PC-3 (cell line): ENCODE results near the gene KNDC1. TPM values are rescaled to one million over a fixed set of nuclear protein-coding genes. Genes with fewer than 3 reads are reported as not detected.

Experiments
- ATAC-seq: fragments of 200-7000 bp; cut with Tn5 transposase; 2 replicates; pipeline ENCODE4 v1.9.1; 2020; ENCODE audit warnings: mild to moderate bottlenecking, moderate library complexity
- BruUV-seq: library from RNA; stranded (reverse); fragments of 400-500 nt; replicated peaks from 2 replicates; lab custom pipeline; 2021; lab: Mats Ljungman, UMichigan
- CTCF ChIA-PET: fragments of 300-600 bp; sonication (Branson Sonifier 250); formaldehyde crosslinking; loops from one replicate; lab custom pipeline; 2022; ENCODE audit warnings: antibody characterized with exemption; lab: Charles Lee
- POLR2A ChIA-PET: fragments of 300-600 bp; sonication (Branson Sonifier 250); formaldehyde crosslinking; loops from one replicate; lab custom pipeline; 2022; ENCODE audit warnings: antibody characterized with exemption; ENCODE audit not compliant: unreplicated experiment; lab: Charles Lee
- DNase-seq: peaks from one replicate; pipeline ENCODE4 v3.0.0-alpha.2; 2015
- H2AFZ ChIP-seq: fragments of 300-600 bp; sonication (generic); 2 replicates; pipeline ENCODE4 v1.6.0; 2016; ENCODE audit warnings: antibody characterized with exemption, low read length
- H3F3A ChIP-seq: fragments of 300-600 bp; sonication (generic); one replicate; pipeline ENCODE4 v1.6.0; 2017; ENCODE audit warnings: antibody characterized with exemption, low read length, control low read depth, mild to moderate bottlenecking; ENCODE audit not compliant: unreplicated experiment
- H3K27ac ChIP-seq: fragments of 300-600 bp; sonication (generic); 2 replicates; pipeline ENCODE4 v1.5.1; 2016; ENCODE audit warnings: mild to moderate bottlenecking, low read length
- H3K27me3 ChIP-seq: fragments of 300-600 bp; sonication (generic); 2 replicates; pipeline ENCODE4 v1.6.1; 2016; ENCODE audit warnings: low read length, mixed read lengths
- H3K36me3 ChIP-seq: fragments of 300-600 bp; sonication (generic); 2 replicates; pipeline ENCODE4 v1.6.1; 2016; ENCODE audit warnings: low read depth, mixed run types, low read length, mixed read lengths
- H3K4me1 ChIP-seq: fragments of 300-600 bp; sonication (generic); 2 replicates; pipeline ENCODE4 v1.5.1; 2016; ENCODE audit warnings: low read length; ENCODE audit not compliant: insufficient read depth
- H3K4me2 ChIP-seq: fragments of 300-600 bp; sonication (generic); 2 replicates; pipeline ENCODE4 v1.6.0; 2016; ENCODE audit warnings: low read length
- H3K4me3 ChIP-seq: fragments of 300-600 bp; sonication (generic); 2 replicates; pipeline ENCODE4 v1.5.1; 2016; ENCODE audit warnings: mild to moderate bottlenecking, low read length, mixed read lengths
- H3K79me2 ChIP-seq: fragments of 300-600 bp; sonication (generic); 2 replicates; pipeline ENCODE4 v1.6.1; 2017; ENCODE audit warnings: low read length, mixed read lengths
- H3K9ac ChIP-seq: fragments of 300-600 bp; sonication (generic); 2 replicates; pipeline ENCODE4 v1.6.0; 2016; ENCODE audit warnings: mild to moderate bottlenecking, low read length
- H3K9me2 ChIP-seq: fragments of 300-600 bp; sonication (generic); replicated peaks from 2 replicates; pipeline ENCODE4 v1.6.1; 2016; ENCODE audit warnings: mixed run types, low read length, mixed read lengths
- H3K9me3 ChIP-seq: fragments of 300-600 bp; sonication (generic); 2 replicates; pipeline ENCODE4 v1.6.1; 2016; ENCODE audit warnings: low read length, mixed read lengths
- H4K20me1 ChIP-seq: fragments of 300-600 bp; sonication (generic); 2 replicates; pipeline ENCODE4 v1.6.1; 2016; ENCODE audit warnings: low read length, mixed read lengths
- EZH2 ChIP-seq: fragments of 300-600 bp; sonication (generic); IDR thresholded peaks from one replicate; pipeline ENCODE4 v1.6.1; 2017; ENCODE audit warnings: antibody characterized with exemption, mild to moderate bottlenecking, low read length; ENCODE audit not compliant: unreplicated experiment
- EZH2phosphoT487 ChIP-seq: fragments of 300-600 bp; sonication (generic); IDR thresholded peaks from 2 replicates; pipeline ENCODE4 v1.6.1; 2018; ENCODE audit warnings: mild to moderate bottlenecking, antibody characterized with exemption, low read length, borderline replicate concordance
- intact Hi-C: fragments of 100-400 bp; cut with micrococcal nuclease; formaldehyde crosslinking; loops from 2 replicates; pipeline ENCODE4 v1.9.0; 2023
- total RNA-seq: library from RNA; depleted of rRNA; stranded (reverse); fragments of >200 nt; gene quantifications from 2 replicates; pipeline ENCODE4 v1.2.3, GENCODE V29; 2014
- TF ChIP-seq, protein P1 (sequence below): fragments of 300-600 bp; sonication (generic); conservative IDR thresholded peaks from 2 replicates; pipeline ENCODE4 v1.5.1; 2017; ENCODE audit warnings: antibody characterized with exemption, low read depth, mild to moderate bottlenecking, low read length

Gene KNDC1
- total RNA-seq, 1 experiment from 2014 or later: not detected

DNA sequence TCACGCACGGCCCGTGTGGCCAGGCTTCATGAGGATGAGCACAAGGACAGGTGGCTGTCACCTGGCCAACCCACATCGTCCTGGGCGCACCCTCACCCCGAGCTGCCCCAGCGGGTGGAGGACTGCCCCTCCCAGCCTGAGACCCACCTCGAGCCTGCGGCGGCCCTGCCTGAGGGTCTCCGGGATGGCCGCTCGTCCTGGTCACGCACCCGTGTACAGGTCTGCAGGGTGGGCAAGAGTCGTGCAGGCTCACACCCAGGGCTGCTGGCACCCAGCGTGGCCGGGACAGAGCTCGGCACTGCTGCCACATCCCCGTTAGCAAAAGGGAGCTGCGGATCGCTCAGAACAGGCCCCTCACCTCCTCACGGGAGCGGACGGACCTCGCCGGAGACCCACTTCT is 55.6 kb downstream of the KNDC1 start:
- H3K79me2 ChIP-seq: no peaks in the 10 kb centered on the region
- no peaks in the 10 kb centered on the region for H3K4me1 ChIP-seq
- H4K20me1 ChIP-seq: no peaks in the 10 kb centered on the region
- ChIA-PET CTCF (no interaction called here), POLR2A (no interaction called here)
- ATAC-seq (no peak), DNase-seq (no peak)
- H3K4me3 ChIP-seq: no peak overlapping the region
- no peak overlapping the region for H3K4me2 ChIP-seq
- no peaks in the 10 kb centered on the region for H3K9me2 ChIP-seq
- no peaks in the 10 kb centered on the region for H3F3A ChIP-seq
- no peaks in the 10 kb centered on the region for H3K9me3 ChIP-seq
- H3K9ac ChIP-seq: no peak overlapping the region
- no peak overlapping the region for H2AFZ ChIP-seq
- TF ChIP-seq EZH2: no peak
- no peak for TF ChIP-seq EZH2phosphoT487
- TF ChIP-seq, protein P1, sequence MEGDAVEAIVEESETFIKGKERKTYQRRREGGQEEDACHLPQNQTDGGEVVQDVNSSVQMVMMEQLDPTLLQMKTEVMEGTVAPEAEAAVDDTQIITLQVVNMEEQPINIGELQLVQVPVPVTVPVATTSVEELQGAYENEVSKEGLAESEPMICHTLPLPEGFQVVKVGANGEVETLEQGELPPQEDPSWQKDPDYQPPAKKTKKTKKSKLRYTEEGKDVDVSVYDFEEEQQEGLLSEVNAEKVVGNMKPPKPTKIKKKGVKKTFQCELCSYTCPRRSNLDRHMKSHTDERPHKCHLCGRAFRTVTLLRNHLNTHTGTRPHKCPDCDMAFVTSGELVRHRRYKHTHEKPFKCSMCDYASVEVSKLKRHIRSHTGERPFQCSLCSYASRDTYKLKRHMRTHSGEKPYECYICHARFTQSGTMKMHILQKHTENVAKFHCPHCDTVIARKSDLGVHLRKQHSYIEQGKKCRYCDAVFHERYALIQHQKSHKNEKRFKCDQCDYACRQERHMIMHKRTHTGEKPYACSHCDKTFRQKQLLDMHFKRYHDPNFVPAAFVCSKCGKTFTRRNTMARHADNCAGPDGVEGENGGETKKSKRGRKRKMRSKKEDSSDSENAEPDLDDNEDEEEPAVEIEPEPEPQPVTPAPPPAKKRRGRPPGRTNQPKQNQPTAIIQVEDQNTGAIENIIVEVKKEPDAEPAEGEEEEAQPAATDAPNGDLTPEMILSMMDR: no peak
- H3K27ac ChIP-seq: no peak overlapping the region
- no TSS peak for BruUV-seq
- no peaks in the 10 kb centered on the region for H3K36me3 ChIP-seq
- intact Hi-C loops: no loop called here
- H3K27me3 ChIP-seq: peaks cover 8% of the 10 kb centered on the region; the same call in 1 of the 2 replicates

DNA sequence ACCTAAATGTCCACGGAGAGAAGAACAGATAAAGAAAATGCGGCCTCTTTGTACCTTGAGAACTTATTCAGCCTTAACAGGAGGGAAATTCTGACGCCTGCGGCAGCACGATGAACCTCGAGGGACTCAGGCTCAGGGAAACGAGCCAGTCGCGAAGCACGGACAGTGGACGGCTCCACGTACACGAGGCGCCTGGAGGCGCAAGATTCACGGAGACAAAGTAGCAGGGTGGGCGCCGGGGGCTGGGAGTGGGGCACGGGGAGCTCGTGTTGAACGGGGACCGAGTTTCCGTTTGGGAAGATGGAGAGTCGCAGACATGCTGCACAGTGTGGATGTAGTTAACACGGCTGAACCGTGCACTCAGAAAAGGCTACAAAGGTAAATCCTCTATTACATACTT is 56.8 kb downstream of the KNDC1 start:
- Histone ChIP-seq H3K79me2 (no peaks in the 10 kb centered on the region), H3K4me3 (no peak overlapping the region), H3F3A (no peaks in the 10 kb centered on the region), H4K20me1 (no peaks in the 10 kb centered on the region), H2AFZ (no peak overlapping the region), H3K27ac (no peak overlapping the region), H3K9ac (no peak overlapping the region), H3K9me2 (no peaks in the 10 kb centered on the region), H3K27me3 (peaks cover 8% of the 10 kb centered on the region; the same call in 1 of the 2 replicates), H3K4me2 (no peak overlapping the region), H3K36me3 (no peaks in the 10 kb centered on the region), H3K9me3 (no peaks in the 10 kb centered on the region), H3K4me1 (no peaks in the 10 kb centered on the region)
- intact Hi-C loops: no loop called here
- CTCF ChIA-PET: no interaction called here
- BruUV-seq: no TSS peak
- POLR2A ChIA-PET: no interaction called here
- no peak for TF ChIP-seq EZH2
- no peak for TF ChIP-seq EZH2phosphoT487
- TF ChIP-seq, protein P1: no peak
- ATAC-seq: no peak
- DNase-seq: no peak

DNA sequence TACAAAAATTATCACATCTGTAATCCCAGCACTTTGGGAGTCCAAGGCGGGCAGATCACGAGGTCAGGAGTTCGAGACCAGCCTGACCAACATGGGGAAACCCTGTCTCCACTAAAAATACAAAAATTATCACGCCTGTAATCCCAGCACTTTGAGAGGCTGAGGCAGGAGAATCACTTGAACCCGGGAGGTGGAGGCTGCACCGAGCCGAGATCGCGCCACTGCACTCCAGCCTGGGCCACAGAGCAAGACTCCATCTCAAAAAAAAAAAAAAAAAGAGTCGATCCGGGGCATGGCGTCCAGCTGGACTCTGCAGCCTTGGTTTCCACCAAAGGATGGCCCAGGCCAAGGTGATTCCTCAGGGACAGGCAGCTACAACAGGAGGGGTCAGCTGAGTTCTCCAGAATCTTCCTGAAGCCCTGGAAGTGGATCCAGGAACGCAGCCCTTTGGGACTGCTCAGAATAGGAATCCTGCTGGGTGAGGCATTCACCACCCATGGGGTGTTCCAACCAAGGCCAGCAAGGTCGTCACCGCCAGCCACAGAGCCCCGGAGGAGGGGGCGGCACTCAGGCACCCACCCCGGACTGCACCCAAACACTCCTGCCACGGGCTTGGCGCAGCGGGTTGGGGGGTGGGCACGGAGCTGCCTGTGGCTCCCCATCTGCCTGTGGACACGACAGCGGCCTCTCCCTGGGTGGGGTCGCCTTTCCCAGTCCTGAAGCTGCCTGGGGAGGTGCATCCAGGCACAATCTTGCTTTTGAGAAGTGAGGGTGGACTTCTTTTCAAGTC is 58.0 kb downstream of the KNDC1 start:
- Histone ChIP-seq H3F3A (no peaks in the 10 kb centered on the region), H3K27ac (no peak overlapping the region), H3K27me3 (peaks cover 8% of the 10 kb centered on the region; the same call in 1 of the 2 replicates), H3K36me3 (no peaks in the 10 kb centered on the region), H3K4me1 (no peaks in the 10 kb centered on the region), H3K9ac (no peak overlapping the region), H3K9me3 (no peaks in the 10 kb centered on the region), H3K79me2 (no peaks in the 10 kb centered on the region), H4K20me1 (no peaks in the 10 kb centered on the region), H3K4me2 (no peak overlapping the region), H3K9me2 (no peaks in the 10 kb centered on the region), H2AFZ (no peak overlapping the region), H3K4me3 (no peak overlapping the region)
- POLR2A ChIA-PET: no interaction called here
- CTCF ChIA-PET: no interaction called here
- DNase-seq: no peak
- BruUV-seq: no TSS peak
- no peak for ATAC-seq
- no peak for TF ChIP-seq EZH2
- TF ChIP-seq EZH2phosphoT487: no peak
- TF ChIP-seq, protein P1: no peak
- intact Hi-C loops: no loop called here
